Natural killer cell (primary cell): Measurements from ENCODE around the gene GPR15LG. TPM values are rescaled to one million over a fixed set of nuclear protein-coding genes. Genes with fewer than 3 reads are reported as not detected.

Source experiments
- ATAC-seq, 3 donors: fragments of 150-1000 bp in 2 of 3; fragments of 200-7000 bp in 1 of 3; cut with Tn5 transposase; 1 replicate in 1 of 3; 2 replicates in 2 of 3; pipeline ENCODE4 v1.10.0; 2021; ENCODE audit warnings: mild to moderate bottlenecking in 2 of 3, moderate library complexity in 2 of 3
- DNase-seq, 2 donors: peaks; one replicate each; pipeline versions ENCODE4 v3.0.0 to v3.0.0-alpha.2; 2013 to 2021; ENCODE audit warnings: mixed read lengths in 1 of 2
- H3K27ac ChIP-seq: one replicate; pipeline ENCODE4 v1.5.1; 2013; ENCODE audit warnings: mild to moderate bottlenecking, low read length
- H3K27me3 ChIP-seq: one replicate; pipeline ENCODE4 v1.6.1; 2013; ENCODE audit warnings: low read length; ENCODE audit not compliant: control insufficient read depth, insufficient read depth
- H3K36me3 ChIP-seq: one replicate; pipeline ENCODE4 v1.6.1; 2013; ENCODE audit warnings: low read length; ENCODE audit not compliant: control insufficient read depth, insufficient read depth
- H3K4me1 ChIP-seq: one replicate; pipeline ENCODE4 v1.6.1; 2013; ENCODE audit warnings: low read length; ENCODE audit not compliant: control insufficient read depth, insufficient read depth
- H3K4me3 ChIP-seq: one replicate; pipeline ENCODE4 v1.5.1; 2013; ENCODE audit warnings: low read length
- H3K9me3 ChIP-seq: one replicate; pipeline ENCODE4 v1.6.1; 2013; ENCODE audit warnings: low read length; ENCODE audit not compliant: control insufficient read depth, insufficient read depth
- H3K27ac Mint-ChIP-seq, 2 donors: one replicate each; pipeline ENCODE4 v1.8.0; 2022; ENCODE audit warnings: mild to moderate bottlenecking in 2 of 2, mixed read lengths in 2 of 2, moderate library complexity in 1 of 2
- H3K27me3 Mint-ChIP-seq, 2 donors: one replicate each; pipeline ENCODE4 v1.8.0; 2022; ENCODE audit warnings: low read depth in 2 of 2, mixed read lengths in 2 of 2
- H3K36me3 Mint-ChIP-seq: one replicate; pipeline ENCODE4 v1.8.0; 2022; ENCODE audit warnings: mixed read lengths
- H3K4me1 Mint-ChIP-seq, 2 donors: one replicate each; pipeline ENCODE4 v1.8.0; 2022; ENCODE audit warnings: mixed read lengths in 2 of 2
- H3K4me3 Mint-ChIP-seq: one replicate; pipeline ENCODE4 v1.8.0; 2022; ENCODE audit warnings: mild to moderate bottlenecking, moderate library complexity, mixed read lengths
- H3K9me3 Mint-ChIP-seq, 2 donors: one replicate each; pipeline ENCODE4 v1.8.0; 2022; ENCODE audit warnings: mixed read lengths in 2 of 2
- WGBS: methylation state at CpG from one replicate; pipeline ENCODE4 v1.1.7; 2013; ENCODE audit warnings: missing lambda C conversion rate; ENCODE audit not compliant: insufficient coverage; 5-methylcytosine and 5-hydroxymethylcytosine counted together
- intact Hi-C: fragments of 100-400 bp; cut with micrococcal nuclease; formaldehyde crosslinking; loops from one replicate; pipeline ENCODE4 v1.14.2; 2022
- total RNA-seq, 4 donors: library from RNA; stranded (reverse); fragments of 120-200 nt in 1 of 4; gene quantifications; one replicate each; pipeline versions ENCODE4 v1.2.3 to v1.2.4, GENCODE V29; 2013 to 2022
- TF ChIP-seq, protein P1 (sequence below): fragments of 200-600 bp; IDR thresholded peaks from one replicate; pipeline ENCODE4 v1.8.0; 2022; ENCODE audit warnings: antibody characterized with exemption

Gene GPR15LG
- total RNA-seq, 3 donors from 2014 or later (not counting 1 experiment from before 2014, with no cell fraction given): not detected

DNA sequence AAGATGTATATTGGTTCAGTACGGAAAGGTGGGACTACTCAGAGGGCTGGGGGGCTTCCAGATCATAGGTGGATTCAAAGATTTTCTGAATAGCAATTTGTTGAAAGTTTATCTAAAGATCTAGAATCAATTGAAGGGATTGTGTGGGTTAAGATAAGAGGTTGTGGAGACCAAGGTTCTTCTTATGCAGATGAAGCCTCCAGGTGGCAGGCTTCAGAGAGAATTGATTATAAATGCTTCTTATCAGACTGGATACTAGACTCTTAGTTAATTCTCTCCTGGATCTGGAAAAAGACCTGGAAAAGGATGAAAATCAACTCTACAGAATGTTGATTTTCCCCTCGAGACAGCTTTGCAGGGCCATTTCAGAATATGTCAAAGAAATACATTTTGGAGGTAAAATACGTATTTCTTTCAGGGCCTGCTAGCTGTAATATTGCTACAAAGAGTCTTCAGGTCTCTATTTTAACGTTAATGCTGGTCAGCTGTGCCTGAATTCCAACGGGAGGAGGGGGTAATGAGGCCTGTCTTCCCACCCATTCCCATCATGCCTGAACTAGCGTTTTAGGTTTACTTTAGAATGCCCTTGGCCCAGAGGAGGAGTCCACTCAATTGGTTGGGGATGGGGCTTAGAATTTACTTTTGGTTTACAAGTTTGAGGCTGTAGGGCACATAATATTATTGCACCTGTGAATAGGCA is 12.8 kb upstream of the GPR15LG start:
- H3K27ac ChIP-seq: no peak overlapping the region
- no peaks in the 10 kb centered on the region for H3K4me1 ChIP-seq
- Mint-ChIP-seq H3K4me3 (no peak overlapping the region), H3K36me3 (no peaks in the 10 kb centered on the region), H3K9me3 (no peaks in the 10 kb centered on the region), H3K27me3 (peaks cover 7 to 11% of the 10 kb centered on the region in 2 donors), H3K27ac (no peak overlapping the region), H3K4me1 (peaks cover 9 to 16% of the 10 kb centered on the region in 2 donors)
- ATAC-seq (no peak), DNase-seq (no peak)
- no peaks in the 10 kb centered on the region for H3K27me3 ChIP-seq
- WGBS: 74% methylated on average over 6 of the region's 6 CpGs
- H3K4me3 ChIP-seq: no peak overlapping the region
- no peaks in the 10 kb centered on the region for H3K36me3 ChIP-seq
- intact Hi-C loops: no loop called here
- H3K9me3 ChIP-seq: no peaks in the 10 kb centered on the region
- TF ChIP-seq, protein P1, sequence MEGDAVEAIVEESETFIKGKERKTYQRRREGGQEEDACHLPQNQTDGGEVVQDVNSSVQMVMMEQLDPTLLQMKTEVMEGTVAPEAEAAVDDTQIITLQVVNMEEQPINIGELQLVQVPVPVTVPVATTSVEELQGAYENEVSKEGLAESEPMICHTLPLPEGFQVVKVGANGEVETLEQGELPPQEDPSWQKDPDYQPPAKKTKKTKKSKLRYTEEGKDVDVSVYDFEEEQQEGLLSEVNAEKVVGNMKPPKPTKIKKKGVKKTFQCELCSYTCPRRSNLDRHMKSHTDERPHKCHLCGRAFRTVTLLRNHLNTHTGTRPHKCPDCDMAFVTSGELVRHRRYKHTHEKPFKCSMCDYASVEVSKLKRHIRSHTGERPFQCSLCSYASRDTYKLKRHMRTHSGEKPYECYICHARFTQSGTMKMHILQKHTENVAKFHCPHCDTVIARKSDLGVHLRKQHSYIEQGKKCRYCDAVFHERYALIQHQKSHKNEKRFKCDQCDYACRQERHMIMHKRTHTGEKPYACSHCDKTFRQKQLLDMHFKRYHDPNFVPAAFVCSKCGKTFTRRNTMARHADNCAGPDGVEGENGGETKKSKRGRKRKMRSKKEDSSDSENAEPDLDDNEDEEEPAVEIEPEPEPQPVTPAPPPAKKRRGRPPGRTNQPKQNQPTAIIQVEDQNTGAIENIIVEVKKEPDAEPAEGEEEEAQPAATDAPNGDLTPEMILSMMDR: no peak

GRCh38 chr10:84163996-84164395 is 9.6 kb upstream of the GPR15LG start:
- Histone ChIP-seq H3K9me3 (no peaks in the 10 kb centered on the region), H3K4me3 (no peak overlapping the region), H3K36me3 (no peaks in the 10 kb centered on the region), H3K4me1 (no peaks in the 10 kb centered on the region), H3K27ac (no peak overlapping the region), H3K27me3 (no peaks in the 10 kb centered on the region)
- TF ChIP-seq, protein P1: no peak
- intact Hi-C loops: no loop called here
- no peak overlapping the region for H3K4me3 Mint-ChIP-seq
- 93% methylated on average over 1 of the region's 2 CpGs for WGBS
- H3K27me3 Mint-ChIP-seq: peaks cover 7 to 11% of the 10 kb centered on the region in 2 donors
- no peaks in the 10 kb centered on the region for H3K4me1 Mint-ChIP-seq
- no peak overlapping the region for H3K27ac Mint-ChIP-seq
- H3K9me3 Mint-ChIP-seq: no peaks in the 10 kb centered on the region
- ATAC-seq (no peak), DNase-seq (no peak)
- no peaks in the 10 kb centered on the region for H3K36me3 Mint-ChIP-seq

DNA sequence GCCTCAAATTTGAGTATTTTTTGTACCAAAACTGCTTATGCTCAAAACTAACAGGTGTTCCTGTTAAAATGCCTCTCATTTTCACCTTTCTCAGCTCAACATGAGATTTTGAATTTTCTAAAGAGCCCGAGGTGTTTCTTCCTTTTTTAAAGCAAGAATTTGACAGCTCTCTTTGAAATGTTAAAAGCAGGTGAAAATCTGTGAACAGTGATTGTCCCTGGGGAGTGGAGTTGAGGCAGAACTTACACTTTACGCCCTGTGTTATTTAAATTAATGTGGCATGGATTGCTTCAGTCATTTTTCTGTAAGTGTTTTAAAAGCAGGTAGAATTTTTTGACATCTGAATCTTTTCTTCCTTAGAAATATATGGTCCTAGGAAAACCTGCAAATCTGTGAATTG is 9.2 kb upstream of the GPR15LG start:
- H3K4me1 ChIP-seq: no peaks in the 10 kb centered on the region
- no peak overlapping the region for H3K4me3 ChIP-seq
- Mint-ChIP-seq H3K27ac (no peak overlapping the region), H3K4me1 (no peaks in the 10 kb centered on the region), H3K9me3 (no peaks in the 10 kb centered on the region), H3K36me3 (no peaks in the 10 kb centered on the region), H3K4me3 (no peak overlapping the region), H3K27me3 (peaks cover 7 to 11% of the 10 kb centered on the region in 2 donors)
- H3K9me3 ChIP-seq: no peaks in the 10 kb centered on the region
- TF ChIP-seq, protein P1: no peak
- H3K27ac ChIP-seq: no peak overlapping the region
- 35% methylated on average over 2 of the region's 2 CpGs for WGBS
- intact Hi-C loops: no loop called here
- H3K36me3 ChIP-seq: no peaks in the 10 kb centered on the region
- no peak for ATAC-seq
- no peak for DNase-seq
- H3K27me3 ChIP-seq: no peaks in the 10 kb centered on the region
